AG20443 (cell line): ENCODE data around the gene APBB2.
"Not testable (repeated sequence)": the region's sequence is repeated elsewhere in the genome, so short reads cannot be mapped to it uniquely, and the experiment has no call there.

Experiments
- DNase-seq: peaks from one replicate; pipeline ENCODE4 v3.0.0; 2012; ENCODE audit warnings: low spot score, mixed read lengths

The APBB2 gene

DNA sequence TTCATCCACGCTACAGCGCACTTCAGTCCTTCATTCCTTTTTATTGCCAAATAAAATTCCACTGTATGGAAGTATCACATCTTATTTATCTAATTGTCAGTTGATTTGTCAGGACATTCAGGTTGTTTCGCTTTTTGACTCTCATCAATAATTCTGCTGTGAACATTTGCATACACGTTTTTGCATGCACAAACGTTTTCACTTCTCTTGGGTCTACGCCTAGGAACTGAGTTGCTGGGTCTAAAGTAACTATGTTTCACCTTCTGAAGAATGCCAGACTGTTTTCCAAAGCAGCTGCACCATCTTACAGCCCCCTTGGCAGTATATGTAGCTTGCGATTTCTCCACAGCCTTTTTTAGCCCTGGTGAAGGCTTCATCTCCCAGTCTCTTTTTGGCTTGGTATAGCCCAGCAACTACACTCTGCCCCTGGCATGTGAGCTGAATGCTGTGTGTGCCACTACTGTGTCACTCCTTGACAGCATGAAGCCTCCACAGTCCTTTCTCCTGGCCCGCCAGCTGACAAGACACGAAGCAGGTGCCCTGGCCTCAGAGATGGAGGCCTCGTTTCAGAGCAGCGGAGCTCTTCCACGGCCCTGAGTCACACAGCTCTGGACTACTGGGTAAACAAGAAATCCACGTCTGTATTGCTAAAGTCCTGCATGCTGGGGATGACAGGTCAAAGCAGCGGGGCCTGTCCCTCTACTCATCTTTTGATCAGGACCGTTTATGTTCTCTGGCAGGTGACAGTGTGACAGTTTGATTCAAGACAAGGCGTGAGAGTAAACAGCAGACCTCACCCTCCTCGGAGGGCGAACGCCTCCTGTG lies 389.1 kb downstream of the APBB2 start:
- no peak for DNase-seq

DNA sequence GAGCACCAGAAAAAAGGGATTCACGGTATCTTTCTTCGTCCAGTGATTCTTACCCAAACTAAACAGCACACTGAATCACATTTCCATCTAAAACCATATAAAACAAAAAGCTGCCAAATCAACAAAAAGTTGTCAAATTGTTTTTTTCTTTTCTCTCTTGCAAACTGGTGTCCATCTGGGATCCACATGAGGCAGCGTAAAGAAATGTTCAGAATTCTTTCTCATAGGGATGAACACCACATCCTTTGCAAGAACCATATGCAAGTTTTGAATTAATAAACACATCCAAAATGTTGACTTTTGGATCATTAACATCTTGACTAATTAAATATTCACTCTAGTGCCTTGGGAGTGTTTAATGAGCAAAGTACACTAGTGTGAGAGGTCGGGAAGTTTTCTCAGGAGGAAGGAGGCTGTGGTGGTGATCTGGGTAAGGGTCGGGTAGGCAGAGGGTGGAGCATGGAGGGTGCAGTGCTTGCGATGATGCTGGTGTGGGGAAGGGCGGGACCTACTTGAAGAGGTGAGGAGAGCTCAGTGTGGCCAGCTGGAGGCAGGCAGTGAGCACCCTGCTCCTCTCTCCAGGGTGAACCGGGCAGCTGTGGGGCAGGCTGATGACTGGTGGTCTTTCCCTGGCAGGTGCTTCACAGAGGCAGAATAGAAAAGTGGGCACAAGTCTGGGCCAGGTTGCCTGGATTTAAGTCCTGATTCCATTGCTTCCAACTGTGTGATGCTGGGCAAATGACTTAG lies 391.7 kb downstream of the APBB2 start:
- DNase-seq: no peak

DNA sequence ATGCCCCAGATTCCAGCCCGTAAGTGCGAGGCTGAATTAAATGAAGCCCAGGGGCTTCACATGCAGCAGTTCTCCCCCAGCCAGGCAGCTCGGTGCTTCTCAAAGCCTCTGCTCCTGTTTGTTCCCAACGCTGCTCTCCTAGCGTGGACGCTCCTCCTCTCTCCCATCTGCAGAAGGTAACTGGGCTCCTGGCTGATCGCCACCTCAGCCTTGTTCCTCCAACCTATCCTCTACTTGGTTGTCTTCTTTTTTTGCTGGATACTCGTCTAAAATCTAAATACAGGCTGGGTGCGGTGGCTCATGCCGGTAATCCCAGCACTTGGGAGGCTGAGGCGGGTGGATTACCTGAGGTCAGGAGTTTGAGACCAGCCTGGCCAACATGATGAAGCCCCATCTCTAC lies 394.2 kb downstream of the APBB2 start:
- DNase-seq: no peak

DNA sequence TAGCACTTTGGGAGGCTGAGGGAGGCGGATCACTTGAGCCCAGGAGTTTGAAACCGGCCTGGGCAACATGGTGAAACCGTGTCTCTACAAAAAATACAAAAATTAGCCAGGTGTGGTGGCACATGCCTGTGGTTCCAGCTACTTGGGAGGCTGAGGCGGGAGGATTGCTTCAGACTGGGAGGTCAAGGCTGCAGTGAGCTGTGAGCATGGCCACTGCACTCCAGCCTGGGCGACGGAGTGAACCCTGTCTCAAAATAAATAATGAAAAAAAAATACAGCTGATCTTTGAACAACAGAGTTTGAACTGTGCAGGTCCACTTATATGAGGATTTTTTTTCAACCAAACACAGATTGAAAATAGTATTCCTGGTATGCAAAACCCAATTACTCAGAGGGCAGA lies 397.2 kb downstream of the APBB2 start:
- not testable (repeated sequence) for DNase-seq

DNA sequence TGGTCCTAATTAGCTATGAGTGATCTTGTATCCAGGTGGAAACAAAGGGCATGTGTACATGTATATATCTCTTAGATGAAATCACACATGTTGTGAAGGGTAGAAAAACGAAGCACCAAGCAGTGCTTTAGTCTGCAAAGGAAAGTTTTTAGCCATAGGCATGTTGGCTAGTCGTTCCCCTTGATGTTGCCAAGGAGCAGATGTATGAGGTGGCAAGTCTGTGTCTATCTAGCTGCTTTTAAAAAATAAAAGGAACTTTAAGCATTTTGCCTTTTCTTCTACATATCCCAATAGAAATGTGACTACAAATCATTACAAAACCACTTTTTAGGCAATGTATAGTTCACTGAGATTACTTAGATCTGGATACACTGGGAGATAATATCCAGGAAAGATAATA lies 401.5 kb downstream of the APBB2 start:
- no peak for DNase-seq

DNA sequence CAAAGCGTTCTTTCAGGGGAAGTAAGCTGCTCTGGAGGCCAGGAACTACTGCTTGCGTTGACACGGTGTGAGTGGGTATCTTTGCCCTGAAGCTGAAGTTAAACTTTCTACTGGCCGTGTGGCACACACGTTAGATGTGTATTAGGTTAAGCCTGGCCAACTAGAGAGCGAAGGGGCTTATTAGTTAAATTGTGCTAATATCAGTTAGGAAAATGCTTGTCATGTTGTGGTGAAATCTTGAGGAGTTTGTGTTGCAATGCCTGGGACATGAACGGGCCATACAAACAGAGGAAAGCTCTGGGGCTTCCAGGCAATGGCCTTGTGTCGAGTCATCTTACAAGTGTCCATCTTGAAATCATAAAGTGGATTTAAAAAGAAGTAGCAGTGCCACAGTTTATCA lies 402.0 kb downstream of the APBB2 start:
- DNase-seq: no peak

DNA sequence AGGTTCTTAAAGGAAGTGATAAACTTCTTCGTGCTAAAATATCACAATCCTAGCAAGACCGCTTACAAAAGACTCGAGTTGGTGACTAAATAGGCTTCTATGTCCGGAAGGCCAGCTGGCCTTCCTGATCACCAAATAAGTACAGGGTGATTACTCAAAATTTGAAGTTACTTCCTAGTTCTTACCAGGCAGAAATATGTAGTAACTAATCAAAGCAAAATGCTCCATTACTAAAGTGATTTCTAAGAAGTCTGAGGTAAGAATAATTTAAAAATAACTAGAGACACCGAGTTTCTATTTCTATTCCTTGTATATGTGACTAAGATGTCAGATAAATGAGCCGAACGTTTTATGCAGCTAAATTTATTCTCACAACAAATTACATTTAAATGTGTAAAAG lies 402.4 kb downstream of the APBB2 start:
- no peak for DNase-seq

DNA sequence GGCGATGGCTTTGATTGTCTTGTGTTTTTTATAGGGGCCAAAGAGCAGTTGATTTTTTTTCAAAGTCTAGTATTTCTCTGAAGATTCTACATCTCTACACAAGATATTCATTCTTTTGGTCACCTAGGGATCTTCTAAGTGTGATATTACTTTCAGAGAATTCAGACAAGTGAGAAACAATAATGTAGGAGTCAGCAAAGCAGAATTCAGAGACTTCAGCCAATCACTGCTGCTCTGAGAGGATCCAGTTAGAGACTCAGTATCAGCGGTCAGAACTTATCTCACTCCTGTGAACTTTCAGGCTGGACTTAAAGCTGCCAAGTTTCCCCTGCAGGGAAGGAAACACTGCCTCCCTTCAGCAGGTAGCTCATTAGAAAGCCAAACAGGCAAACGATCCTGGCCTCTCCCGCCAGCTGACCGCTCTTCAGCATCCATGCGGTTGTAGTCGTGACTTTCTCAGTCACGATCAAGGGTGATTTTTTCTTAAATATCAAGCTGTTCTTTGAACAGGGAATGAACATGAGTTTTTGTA lies 405.4 kb downstream of the APBB2 start:
- DNase-seq: no peak

DNA sequence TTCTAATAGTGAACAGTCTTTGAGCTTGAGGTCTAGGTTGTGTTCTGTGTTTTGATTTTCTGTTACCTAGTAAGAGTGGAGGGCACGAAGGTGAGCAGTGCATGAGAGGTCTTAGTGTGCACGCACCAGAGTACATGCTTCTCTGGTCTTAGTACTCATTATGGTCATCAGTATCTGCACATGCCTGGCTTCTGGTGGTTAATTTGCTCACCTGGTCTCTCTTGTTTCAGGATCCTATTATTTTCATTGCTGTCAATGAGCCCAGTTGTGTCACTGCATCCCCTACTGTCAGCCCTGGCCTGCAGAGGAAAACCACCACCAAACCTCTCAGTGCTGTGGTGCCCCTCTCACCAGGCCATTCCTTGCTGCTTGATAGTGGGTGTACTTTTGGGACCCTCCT lies 409.7 kb downstream of the APBB2 start:
- DNase-seq: no peak

DNA sequence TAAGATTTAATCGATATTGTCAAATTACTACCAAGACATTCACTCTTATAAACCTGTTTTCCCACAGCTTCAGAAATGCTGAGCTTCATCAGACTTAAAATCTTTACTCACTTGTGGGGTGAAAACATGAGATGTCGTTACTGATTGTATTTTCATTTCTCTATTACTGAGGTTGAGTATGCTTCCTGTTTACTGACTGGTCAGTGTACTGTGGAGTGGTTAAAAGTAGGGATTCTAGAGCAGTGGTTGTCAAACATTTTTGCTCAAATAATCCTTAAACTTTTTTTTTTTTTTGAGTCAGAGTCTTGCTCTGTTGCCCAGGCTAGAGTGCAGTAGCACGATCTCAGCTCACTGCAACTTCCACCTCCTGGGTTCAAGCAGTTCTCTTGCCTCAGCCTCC lies 414.3 kb downstream of the APBB2 start:
- DNase-seq: no peak

DNA sequence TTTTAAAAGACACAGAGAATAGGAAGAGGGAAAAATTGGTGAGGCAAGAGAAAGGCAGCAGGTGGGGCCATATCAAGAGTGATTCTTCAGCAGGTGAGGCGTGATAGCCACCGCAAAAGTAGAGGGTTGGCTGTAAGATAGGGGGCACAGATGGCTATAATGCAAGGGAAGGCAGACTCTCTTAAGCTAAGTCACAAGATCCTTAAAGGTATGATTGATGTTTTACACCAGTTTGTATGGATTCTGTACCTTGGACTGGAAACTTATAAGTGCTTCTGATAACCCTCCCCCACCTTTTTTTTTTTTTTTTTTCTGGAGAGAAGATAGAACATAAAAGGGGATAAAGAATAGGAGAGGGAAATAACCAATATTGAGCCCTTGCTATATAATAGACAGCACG lies 424.6 kb downstream of the APBB2 start:
- DNase-seq: no peak

DNA sequence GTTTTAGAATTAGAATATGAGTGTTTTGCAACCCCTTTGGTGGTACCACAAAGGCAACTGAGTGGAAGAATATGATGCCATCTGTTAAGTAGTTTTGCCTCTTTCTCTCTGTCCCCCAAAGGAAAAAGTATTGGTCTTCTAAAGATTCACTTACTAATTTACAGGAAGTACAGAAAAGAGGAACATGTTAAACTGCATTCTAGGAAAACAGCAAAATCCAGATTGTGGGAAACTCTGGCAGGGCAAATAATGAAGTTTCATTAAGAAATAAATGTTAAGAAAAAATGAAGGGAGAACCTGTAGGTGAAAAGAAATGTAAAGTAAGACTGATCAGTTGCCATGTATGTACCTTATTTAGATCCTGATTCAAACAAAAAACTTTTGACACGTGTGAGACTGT lies 425.3 kb downstream of the APBB2 start:
- DNase-seq: no peak

DNA sequence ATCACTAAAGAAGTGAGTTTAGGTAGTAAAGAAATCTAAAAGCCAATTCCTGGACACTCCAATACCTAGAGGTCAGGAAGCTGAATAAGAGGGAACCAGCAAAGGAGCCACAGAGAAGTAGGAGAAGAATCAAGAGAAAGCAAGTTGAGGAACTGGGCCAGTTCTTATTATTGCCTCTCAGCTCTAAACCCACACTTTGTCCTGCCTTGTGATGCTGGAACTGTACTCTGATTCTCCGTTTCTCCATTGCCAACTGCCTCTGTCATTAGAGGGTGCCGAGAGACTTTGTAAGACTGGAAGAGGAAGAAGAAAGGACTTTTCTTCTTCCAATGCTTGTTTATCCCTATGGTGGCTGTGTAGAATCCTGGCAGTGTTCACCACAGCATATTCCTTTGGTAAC lies 426.0 kb downstream of the APBB2 start:
- no peak for DNase-seq

DNA sequence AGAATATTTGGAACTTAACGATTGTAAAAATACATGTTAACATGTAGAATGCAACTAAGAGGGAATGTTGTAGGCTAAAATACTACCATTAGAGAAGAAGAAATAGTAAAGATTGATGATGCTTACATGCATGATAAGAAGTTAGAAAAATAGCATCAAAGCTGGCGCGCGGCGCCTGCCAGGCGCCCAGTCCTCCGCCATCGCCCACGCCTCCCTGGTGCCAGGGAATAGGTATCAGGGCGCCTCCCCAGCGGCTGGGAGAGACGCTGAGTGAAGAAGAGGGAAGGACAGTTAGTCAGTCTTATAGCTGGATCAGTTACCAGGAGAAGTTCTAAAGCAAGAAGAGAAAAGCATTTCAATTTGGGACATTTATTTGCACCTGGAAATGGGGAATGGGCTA lies 428.6 kb downstream of the APBB2 start:
- DNase-seq: no peak

DNA sequence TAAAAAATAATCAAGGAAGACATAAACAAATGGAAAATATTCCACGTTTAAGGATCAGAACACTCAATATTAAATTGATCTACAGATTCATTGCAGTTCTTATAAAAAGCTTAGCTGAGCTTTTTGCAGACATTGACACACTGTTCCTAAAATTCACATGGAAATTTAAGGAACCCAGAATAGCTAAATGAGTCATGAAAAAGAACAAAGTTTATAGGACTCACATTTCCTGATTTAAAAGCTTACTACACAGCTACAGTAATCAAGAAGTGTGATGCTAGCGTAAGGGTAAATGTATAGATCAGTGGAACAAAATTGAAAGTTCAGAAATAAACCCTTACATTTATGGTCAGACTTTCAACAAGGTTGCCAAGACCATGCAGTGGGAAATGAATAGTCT lies 431.5 kb downstream of the APBB2 start:
- no peak for DNase-seq

DNA sequence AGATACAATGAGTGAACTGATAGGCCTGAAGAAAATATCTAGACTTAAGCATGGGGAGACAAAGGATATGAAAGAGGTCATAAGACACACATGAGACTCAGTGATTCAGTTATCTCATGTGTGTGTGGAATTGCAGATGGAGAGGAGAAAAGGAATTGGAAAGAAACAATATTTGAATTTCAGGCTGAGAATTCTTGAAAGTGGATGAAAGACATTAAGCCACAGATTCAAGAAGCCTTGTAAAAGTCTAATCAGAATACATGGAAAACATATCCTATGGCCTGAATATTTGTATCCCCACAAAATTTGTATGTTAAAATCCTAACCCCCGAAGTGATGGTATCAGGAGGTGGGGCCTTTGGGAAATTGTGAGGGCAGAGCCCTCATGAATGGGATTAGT lies 436.3 kb downstream of the APBB2 start:
- DNase-seq: no peak

DNA sequence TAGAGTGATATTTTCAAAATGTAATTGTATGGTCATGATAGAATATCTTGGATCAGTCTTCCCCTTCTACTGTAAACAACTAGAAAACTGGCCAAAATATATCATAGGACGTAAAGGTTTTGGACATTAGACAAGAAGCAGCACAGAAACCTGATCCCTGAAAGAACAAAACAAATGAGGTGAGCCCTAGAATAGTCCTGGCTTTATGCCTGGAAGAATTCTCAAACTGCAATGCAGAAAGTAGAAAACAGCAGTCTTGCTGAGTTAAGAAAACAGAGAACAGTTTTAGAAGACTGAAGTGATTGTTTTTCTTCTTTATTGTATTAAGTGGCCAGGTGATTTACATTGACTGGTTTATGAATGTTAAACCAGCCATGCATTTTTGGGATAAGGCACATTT lies 445.1 kb downstream of the APBB2 start:
- DNase-seq: no peak

DNA sequence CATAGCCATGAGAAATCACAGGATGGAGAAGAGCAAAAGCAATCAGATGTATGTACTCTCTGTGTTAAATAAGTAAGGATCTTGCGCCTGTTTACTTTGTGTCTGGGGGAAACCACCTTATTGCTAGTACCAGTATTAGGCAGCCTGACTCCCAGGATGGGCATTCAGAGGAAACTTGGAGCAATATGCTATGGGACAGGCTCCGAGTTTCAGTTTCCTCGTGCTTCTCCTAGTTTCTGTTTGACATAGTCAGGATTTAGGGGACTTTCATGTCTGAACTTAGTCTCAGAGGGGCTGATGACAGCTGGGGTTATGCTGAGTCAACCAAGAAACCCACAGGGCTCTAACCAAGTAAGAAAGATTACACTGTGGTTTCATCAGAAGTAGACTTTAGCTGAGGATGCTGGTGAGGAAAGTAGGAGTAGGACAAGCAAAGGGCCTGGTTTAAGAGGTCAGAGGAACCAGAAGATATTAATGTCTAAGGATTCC lies 451.1 kb downstream of the APBB2 start:
- peak; percentile 26 for DNase-seq
